Activated naive CD8-positive, alpha-beta T cell treated with anti-CD3 and anti-CD28 coated beads, Interleukin-2, amount 50 U/mL, for 24 hours (primary cell): ENCODE data around the gene VPS11.

ENCODE experiments used
- ATAC-seq: fragments of 150-1000 bp; cut with Tn5 transposase; one replicate; pipeline ENCODE4 v1.10.0; 2021
- DNase-seq: peaks from one replicate; pipeline ENCODE4 v3.0.0; 2021
- H3K27ac Mint-ChIP-seq: one replicate; pipeline ENCODE4 v1.8.0; 2021; ENCODE audit warnings: mild to moderate bottlenecking, mixed read lengths
- H3K27me3 Mint-ChIP-seq: one replicate; pipeline ENCODE4 v1.8.0; 2021; ENCODE audit warnings: mixed read lengths
- H3K36me3 Mint-ChIP-seq: one replicate; pipeline ENCODE4 v1.8.0; 2021; ENCODE audit warnings: low read depth, mixed read lengths
- H3K4me1 Mint-ChIP-seq: one replicate; pipeline ENCODE4 v1.8.0; 2021; ENCODE audit warnings: mixed read lengths
- H3K4me3 Mint-ChIP-seq: one replicate; pipeline ENCODE4 v1.8.0; 2021; ENCODE audit warnings: mild to moderate bottlenecking, moderate library complexity, mixed read lengths
- H3K9me3 Mint-ChIP-seq: one replicate; pipeline ENCODE4 v1.8.0; 2021; ENCODE audit warnings: mixed read lengths

VPS11 gene

DNA sequence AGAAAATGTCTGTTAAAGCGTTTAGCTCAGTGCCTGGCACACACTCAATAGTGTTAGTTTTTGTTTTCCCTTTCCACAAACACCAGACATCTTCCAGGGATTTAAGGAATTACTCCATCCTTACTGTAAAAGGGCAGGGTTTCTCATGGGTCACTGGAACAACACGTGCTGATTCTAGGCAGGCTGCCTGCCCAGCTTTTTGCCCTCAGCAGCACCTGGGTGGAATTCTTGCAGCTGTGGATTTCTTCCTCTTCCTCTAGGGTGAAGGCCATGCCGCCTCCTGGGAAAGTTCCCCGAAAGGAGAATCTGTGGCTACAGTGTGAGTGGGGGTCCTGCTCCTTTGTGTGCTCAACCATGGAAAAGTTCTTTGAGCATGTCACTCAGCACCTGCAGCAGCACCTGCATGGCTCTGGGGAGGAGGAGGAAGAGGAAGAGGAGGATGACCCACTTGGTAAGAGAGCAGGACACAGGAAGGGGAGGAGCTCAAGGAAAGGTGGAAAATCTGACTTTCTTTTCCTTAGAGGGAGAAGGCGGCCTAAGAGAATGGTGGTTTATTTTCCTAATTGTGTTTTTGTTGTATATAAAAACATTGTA is 59.2 kb downstream of the VPS11 start:
- Mint-ChIP-seq H3K4me3 (no peak overlapping the region), H3K27me3 (no peaks in the 10 kb centered on the region), H3K4me1 (peaks cover 31% of the 10 kb centered on the region), H3K9me3 (no peaks in the 10 kb centered on the region), H3K27ac (peak overlapping the region; percentile 79), H3K36me3 (peaks cover 34% of the 10 kb centered on the region)
- DNase-seq: no peak
- no peak for ATAC-seq

DNA sequence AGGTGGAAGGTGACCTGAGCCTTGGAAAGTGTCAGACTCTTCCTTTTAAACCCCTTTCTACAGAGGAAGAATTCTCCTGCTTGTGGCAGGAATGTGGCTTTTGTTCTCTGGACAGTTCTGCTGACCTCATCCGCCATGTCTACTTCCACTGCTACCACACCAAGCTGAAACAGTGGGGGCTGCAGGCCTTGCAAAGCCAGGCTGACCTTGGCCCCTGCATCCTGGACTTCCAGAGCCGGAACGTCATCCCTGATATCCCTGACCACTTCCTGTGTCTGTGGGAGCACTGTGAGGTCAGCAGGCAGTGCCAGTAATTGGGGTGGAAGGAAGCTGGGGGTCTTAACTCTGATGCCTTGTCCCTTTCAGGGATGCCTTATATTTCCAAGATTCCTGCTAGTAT is 63.0 kb downstream of the VPS11 start:
- no peaks in the 10 kb centered on the region for H3K27me3 Mint-ChIP-seq
- no peak overlapping the region for H3K27ac Mint-ChIP-seq
- peaks cover 43% of the 10 kb centered on the region for H3K36me3 Mint-ChIP-seq

More for the DNA sequence above, 63.0 kb downstream of the VPS11 start:
- ATAC-seq (no peak), DNase-seq (no peak)
- H3K4me3 Mint-ChIP-seq: no peak overlapping the region
- no peaks in the 10 kb centered on the region for H3K9me3 Mint-ChIP-seq
- H3K4me1 Mint-ChIP-seq: peaks cover 16% of the 10 kb centered on the region
